H1 (cell line): Measurements from ENCODE around the gene APOC4. TPM values are rescaled to one million over a fixed set of nuclear protein-coding genes. Genes with fewer than 3 reads are reported as not detected.

Experiments used
- CTCF ChIA-PET: fragments of 300-600 bp; sonication (Branson Sonifier 250); formaldehyde crosslinking; loops from one replicate; lab custom pipeline; 2021; ENCODE audit not compliant: partially characterized antibody; lab: Charles Lee
- POLR2A ChIA-PET: fragments of 300-600 bp; sonication (Branson Sonifier 250); formaldehyde crosslinking; loops from one replicate; lab custom pipeline; 2021; ENCODE audit warnings: inconsistent platforms; ENCODE audit not compliant: partially characterized antibody; lab: Charles Lee
- DNase-seq, 2 experiments: peaks; one replicate each; pipeline versions ENCODE4 v3.0.0 to v3.0.0-alpha.2; 2010 to 2022; ENCODE audit warnings: low spot score in 2 of 2, low read depth in 1 of 2, mixed read lengths in 1 of 2
- FAIRE-seq: peaks from 2 replicates; lab custom pipeline; 2011; peaks lifted over from hg19 to GRCh38; lab: Jason Lieb, UNC
- H2AFZ ChIP-seq: 2 replicates; pipeline ENCODE4 v1.8.1; 2012; ENCODE audit warnings: low read length, inconsistent platforms
- H2AK5ac ChIP-seq: 2 replicates; pipeline ENCODE4 v1.6.1; 2013; ENCODE audit warnings: low read depth, low read length
- H2BK120ac ChIP-seq: replicated peaks from 2 replicates; pipeline ENCODE3; 2013; ENCODE audit warnings: low read depth, low read length, inconsistent platforms
- H2BK12ac ChIP-seq: 2 replicates; pipeline ENCODE4 v1.6.1; 2013; ENCODE audit warnings: low read depth, low read length
- H2BK15ac ChIP-seq: 2 replicates; pipeline ENCODE4 v1.6.1; 2013; ENCODE audit warnings: low read length
- H2BK20ac ChIP-seq: 2 replicates; pipeline ENCODE4 v1.6.1; 2013; ENCODE audit warnings: low read length
- H2BK5ac ChIP-seq: 2 replicates; pipeline ENCODE4 v1.6.1; 2013; ENCODE audit warnings: low read depth, low read length
- H3K14ac ChIP-seq: 2 replicates; pipeline ENCODE4 v1.6.1; 2013; ENCODE audit warnings: inconsistent platforms; ENCODE audit not compliant: insufficient read length
- H3K18ac ChIP-seq: 2 replicates; pipeline ENCODE4 v1.6.1; 2013; ENCODE audit warnings: low read length; ENCODE audit errors: extremely low read depth
- H3K23ac ChIP-seq: 2 replicates; pipeline ENCODE4 v1.6.1; 2013; ENCODE audit warnings: inconsistent platforms; ENCODE audit not compliant: insufficient read length
- H3K23me2 ChIP-seq: 2 replicates; pipeline ENCODE4 v1.6.1; 2013; ENCODE audit warnings: low read depth, low read length
- H3K27ac ChIP-seq: 2 replicates; pipeline ENCODE4 v1.6.1; 2011; ENCODE audit warnings: low read depth, low read length, inconsistent platforms
- H3K27me3 ChIP-seq, 4 experiments: replicated peaks in 1 of 4; 1 replicate in 1 of 4; 2 replicates in 3 of 4; pipeline versions ENCODE4 v1.6.1 to v1.8.1; 2011 to 2013; ENCODE audit warnings: low read length in 3 of 4, mild to moderate bottlenecking in 3 of 4, inconsistent platforms in 2 of 4, mixed read lengths in 2 of 4, moderate library complexity in 1 of 4; ENCODE audit not compliant: control insufficient read depth in 3 of 4, insufficient read depth in 3 of 4; ENCODE audit errors: extremely low read depth in 1 of 4
- H3K36me3 ChIP-seq, 4 experiments: 2 replicates each; pipeline versions ENCODE4 v1.6.1 to v1.8.1; 2011 to 2013; ENCODE audit warnings: mild to moderate bottlenecking in 4 of 4, low read length in 3 of 4, moderate library complexity in 2 of 4, control low read depth in 1 of 4, inconsistent platforms in 1 of 4; ENCODE audit not compliant: insufficient read depth in 4 of 4, control insufficient read depth in 2 of 4
- H3K4ac ChIP-seq: replicated peaks from 2 replicates; pipeline ENCODE3; 2013; ENCODE audit warnings: low read length, low read depth, mixed read lengths, inconsistent platforms; ENCODE audit not compliant: insufficient read length
- H3K4me1 ChIP-seq, 4 experiments: replicated peaks in 1 of 4; 1 replicate in 1 of 4; 2 replicates in 3 of 4; pipeline versions ENCODE4 v1.6.1 to v1.8.1; 2011 to 2013; ENCODE audit warnings: low read length in 3 of 4, inconsistent platforms in 2 of 4, mixed read lengths in 1 of 4; ENCODE audit not compliant: insufficient read depth in 4 of 4, control insufficient read depth in 3 of 4
- H3K4me2 ChIP-seq, 2 experiments: 2 replicates each; pipeline versions ENCODE4 v1.6.1 to v1.8.1; 2011 to 2013; ENCODE audit warnings: low read depth in 2 of 2, low read length in 2 of 2, control low read depth in 1 of 2, inconsistent platforms in 1 of 2, mild to moderate bottlenecking in 1 of 2; ENCODE audit not compliant: insufficient read depth in 1 of 2
- H3K4me3 ChIP-seq, 4 experiments: fragments of 200-600, 300-600 bp in 1 of 4; sonication (generic), shearing (Covaris generic), sonication (Bioruptor Twin) in 1 of 4; 2 replicates each; pipeline versions ENCODE4 v1.5.1 to v1.8.1; 2011 to 2016; ENCODE audit warnings: low read length in 4 of 4, low read depth in 3 of 4, control low read depth in 2 of 4, inconsistent platforms in 2 of 4, mild to moderate bottlenecking in 2 of 4, mixed read lengths in 1 of 4, moderate library complexity in 1 of 4; ENCODE audit not compliant: insufficient read depth in 2 of 4; ENCODE audit errors: extremely low read depth in 1 of 4
- H3K56ac ChIP-seq: replicated peaks from 2 replicates; pipeline ENCODE3; 2013; ENCODE audit warnings: low read depth, mild to moderate bottlenecking, mixed read lengths, low read length, inconsistent platforms; ENCODE audit not compliant: insufficient read length
- H3K79me1 ChIP-seq: 2 replicates; pipeline ENCODE4 v1.6.1; 2013; ENCODE audit warnings: low read depth, low read length, control low read depth
- H3K79me2 ChIP-seq, 2 experiments: 2 replicates each; pipeline versions ENCODE4 v1.6.1 to v1.8.1; 2012 to 2013; ENCODE audit warnings: low read length in 2 of 2, mild to moderate bottlenecking in 2 of 2, inconsistent platforms in 1 of 2; ENCODE audit not compliant: insufficient read depth in 2 of 2, control insufficient read depth in 1 of 2
- H3K9ac ChIP-seq, 4 experiments: replicated peaks in 1 of 4; 1 replicate in 1 of 4; 2 replicates in 3 of 4; pipeline versions ENCODE4 v1.6.1 to v1.8.1; 2011 to 2013; ENCODE audit warnings: low read depth in 3 of 4, low read length in 3 of 4, control low read depth in 2 of 4, mild to moderate bottlenecking in 2 of 4, moderate library complexity in 2 of 4, inconsistent platforms in 1 of 4; ENCODE audit errors: extremely low read depth in 1 of 4
- H3K9me3 ChIP-seq, 2 experiments: 2 replicates each; pipeline versions ENCODE4 v1.6.1 to v1.8.1; 2012 to 2013; ENCODE audit warnings: mild to moderate bottlenecking in 2 of 2, moderate library complexity in 2 of 2, control low read depth in 1 of 2, inconsistent platforms in 1 of 2, low read depth in 1 of 2, low read length in 1 of 2, mixed read lengths in 1 of 2; ENCODE audit not compliant: insufficient read depth in 2 of 2
- H4K20me1 ChIP-seq, 2 experiments: replicated peaks in 1 of 2; 2 replicates each; pipeline versions ENCODE3 to v1.8.1; 2011 to 2013; ENCODE audit warnings: inconsistent platforms in 2 of 2, low read length in 2 of 2, mild to moderate bottlenecking in 1 of 2; ENCODE audit not compliant: insufficient read depth in 2 of 2, control insufficient read depth in 1 of 2
- H4K5ac ChIP-seq: 2 replicates; pipeline ENCODE4 v1.6.1; 2013; ENCODE audit warnings: low read length, low read depth, mixed read lengths, inconsistent platforms; ENCODE audit not compliant: insufficient read length
- H4K8ac ChIP-seq: 2 replicates; pipeline ENCODE4 v1.8.0; 2013; ENCODE audit warnings: mild to moderate bottlenecking, moderate library complexity, low read length, inconsistent platforms; ENCODE audit not compliant: insufficient read depth; ENCODE audit errors: extremely low read depth
- H4K91ac ChIP-seq: replicated peaks from 2 replicates; pipeline ENCODE3; 2013; ENCODE audit warnings: low read length, mixed read lengths, inconsistent platforms; ENCODE audit not compliant: insufficient read length
- BCL11A ChIP-seq, 2 experiments: IDR thresholded peaks; one replicate each; pipeline ENCODE4 v1.6.1; 2011; ENCODE audit warnings: low read depth in 2 of 2, low read length in 2 of 2, mild to moderate bottlenecking in 2 of 2
- CEBPB ChIP-seq: IDR thresholded peaks from 2 replicates; pipeline ENCODE4 v1.6.1; 2012; ENCODE audit warnings: low read depth, low read length
- CTBP2 ChIP-seq: IDR thresholded peaks from 2 replicates; pipeline ENCODE4 v1.7.0; 2011; ENCODE audit warnings: borderline replicate concordance, mild to moderate bottlenecking, moderate library complexity, mixed read lengths, low read length; ENCODE audit not compliant: insufficient read depth, insufficient read length
- E2F6 ChIP-seq: IDR thresholded peaks from 2 replicates; pipeline ENCODE4 v1.6.1; 2012; ENCODE audit warnings: inconsistent platforms
- EZH2 ChIP-seq: fragments of 200-600 bp; sonication (generic); IDR thresholded peaks from 2 replicates; pipeline ENCODE4 v1.7.1; 2012; ENCODE audit warnings: low read depth, mild to moderate bottlenecking, moderate library complexity, low read length, inconsistent platforms; ENCODE audit not compliant: severe bottlenecking
- JUND ChIP-seq: IDR thresholded peaks from 2 replicates; pipeline ENCODE4 v1.6.1; 2011; ENCODE audit warnings: mild to moderate bottlenecking, improper control_type of control experiment, low read length
- MAX ChIP-seq: IDR thresholded peaks from 2 replicates; pipeline ENCODE4 v1.6.1; 2012; ENCODE audit warnings: inconsistent platforms
- POU5F1 ChIP-seq: IDR thresholded peaks from 2 replicates; pipeline ENCODE4 v1.6.1; 2011; ENCODE audit warnings: low read depth, mild to moderate bottlenecking, low read length, moderate library complexity
- RXRA ChIP-seq: IDR thresholded peaks from 2 replicates; pipeline ENCODE4 v1.6.1; 2011; ENCODE audit warnings: low read depth, mild to moderate bottlenecking, low read length, moderate library complexity; ENCODE audit not compliant: insufficient read depth
- SP4 ChIP-seq: IDR thresholded peaks from 2 replicates; pipeline ENCODE4 v1.6.1; 2012; ENCODE audit warnings: low read length, inconsistent platforms
- TBP ChIP-seq: IDR thresholded peaks from 2 replicates; pipeline ENCODE4 v1.6.1; 2011; ENCODE audit warnings: low read depth, low read length, improper control_type of control experiment
- YY1 ChIP-seq: IDR thresholded peaks from 2 replicates; pipeline ENCODE4 v1.6.1; 2011; ENCODE audit warnings: low read depth, mild to moderate bottlenecking, low read length
- WGBS, 2 experiments: shearing (Covaris generic) in 1 of 2; methylation state at CpG; one replicate each; pipeline versions ENCODE4 v1.1.6 to v1.1.7; 2013 to 2015; ENCODE audit warnings: low lambda C conversion rate in 2 of 2, mixed read lengths in 2 of 2, inconsistent platforms in 1 of 2, low coverage in 1 of 2, missing lambda C conversion rate in 1 of 2; ENCODE audit not compliant: insufficient replicate concordance in 2 of 2, insufficient coverage in 1 of 2, insufficient read length in 1 of 2; ENCODE audit errors: extremely low coverage in 1 of 2, missing lambda C conversion rate in 1 of 2; 5-methylcytosine and 5-hydroxymethylcytosine counted together
- polyA plus RNA-seq, 7 experiments: library from polyadenylated mRNA; depleted of rRNA in 3 of 7; stranded (reverse) in 5 of 7; unstranded in 2 of 7; fragments of >200 nt in 5 of 7; fragments of 200-250 nt in 2 of 7; gene quantifications; 1 replicate in 5 of 7; 2 replicates in 1 of 7; 4 replicates in 1 of 7; pipeline versions ENCODE4 v1.2.1 to v1.2.3, GENCODE V29; 2011 to 2013; ENCODE audit warnings: missing spikeins in 2 of 7, mixed read lengths in 2 of 7
- total RNA-seq: library from RNA; stranded (reverse); fragmentation: NEBNext Ultra II Directional; extraction: Animal tissue kit (Norgen Biotek cat#: 25700); gene quantifications from 2 replicates; pipeline ENCODE4 v1.2.1, GENCODE V29; 2021

Gene APOC4
- total and polyA plus RNA-seq, 2 of the 8 experiments (the other 6 are each of a cell fraction or from before 2014, with no cell fraction given) = not detected

GRCh38 chr19:44990459-44990858 lies 48.4 kb downstream of the APOC4 start:
- Histone ChIP-seq H3K9me3 (no peaks in the 10 kb centered on the region), H3K9ac (no peak overlapping the region), H3K4me3 (no peak overlapping the region), H3K79me2 (no peaks in the 10 kb centered on the region), H3K23ac (no peak overlapping the region), H2AK5ac (no peak overlapping the region), H2BK120ac (no peak overlapping the region), H3K4ac (no peak overlapping the region), H2BK12ac (no peak overlapping the region), H4K5ac (no peak overlapping the region), H2AFZ (no peak overlapping the region), H4K91ac (no peak overlapping the region), H3K56ac (no peak overlapping the region), H4K20me1 (peaks cover 2 to 6% of the 10 kb centered on the region in 2 experiments), H2BK5ac (no peak overlapping the region), H3K4me2 (no peak overlapping the region), H3K14ac (no peak overlapping the region), H3K4me1 (no peaks in the 10 kb centered on the region), H3K79me1 (no peaks in the 10 kb centered on the region; the same call in 1 of the 2 replicates), H3K18ac (no peak overlapping the region), H4K8ac (no peak overlapping the region), H3K36me3 (peaks cover 0 to 30% (median 5%) of the 10 kb centered on the region in 4 experiments; a peak in 7 of 8 replicates), H2BK15ac (no peak overlapping the region), H3K23me2 (no peaks in the 10 kb centered on the region), H2BK20ac (no peak overlapping the region), H3K27me3 (no peaks in the 10 kb centered on the region), H3K27ac (no peak overlapping the region)
- WGBS, 2 experiments = 95% methylated on average over 12 of the region's 14 CpGs; no CpG with 5 or more reads in 1 of the 2 experiments
- no peak for DNase-seq
- no peak for FAIRE-seq
- CTCF ChIA-PET = interaction anchor here (0.6 to 4.6 kb wide), 10 partner anchors 9 to 107 kb away, joined by 3 to 34 read pairs (median 10); partner anchors contain the start of gene RELB
- POLR2A ChIA-PET = interaction anchor here (1.2 to 1.3 kb wide), 2 partner anchors 10 to 101 kb away, joined by 3 to 4 read pairs; no protein-coding TSS in a partner anchor
- TF ChIP-seq E2F6 (no peak), EZH2 (no peak), CTBP2 (no peak), BCL11A (IDR thresholded peaks at IDR 0.05; ENCODE audit: low read depth in 2 of 2, low read length in 2 of 2) (no peak), SP4 (no peak), RXRA (no peak), TBP (no peak), JUND (no peak), YY1 (no peak), CEBPB (no peak), MAX (no peak), POU5F1 (no peak)
